Osteocyte (in vitro differentiated cells): ENCODE data around the gene GSE1. TPM values are rescaled to one million over a fixed set of nuclear protein-coding genes. Genes with fewer than 3 reads are reported as not detected.

Experiments
- DNase-seq: peaks from one replicate; pipeline ENCODE4 v3.0.0; 2021; ENCODE audit warnings: mixed read lengths; ENCODE audit not compliant: unreplicated experiment; ENCODE audit errors: extremely low spot score
- H3K27ac Mint-ChIP-seq: one replicate; pipeline ENCODE4 v1.8.0; 2021; ENCODE audit warnings: mild to moderate bottlenecking, mixed read lengths; ENCODE audit not compliant: unreplicated experiment
- H3K27me3 Mint-ChIP-seq: one replicate; pipeline ENCODE4 v1.8.0; 2021; ENCODE audit warnings: mixed read lengths; ENCODE audit not compliant: unreplicated experiment
- H3K36me3 Mint-ChIP-seq: one replicate; pipeline ENCODE4 v1.8.0; 2021; ENCODE audit warnings: mixed read lengths; ENCODE audit not compliant: unreplicated experiment
- H3K4me1 Mint-ChIP-seq: one replicate; pipeline ENCODE4 v1.8.0; 2021; ENCODE audit warnings: mixed read lengths; ENCODE audit not compliant: unreplicated experiment
- H3K4me3 Mint-ChIP-seq: one replicate; pipeline ENCODE4 v1.8.0; 2021; ENCODE audit warnings: mild to moderate bottlenecking, moderate library complexity, mixed read lengths; ENCODE audit not compliant: unreplicated experiment
- H3K9me3 Mint-ChIP-seq: one replicate; pipeline ENCODE4 v1.8.0; 2021; ENCODE audit warnings: mixed read lengths; ENCODE audit not compliant: unreplicated experiment
- CTCF ChIP-seq: fragments of 200-600 bp; sonication (generic); IDR thresholded peaks from 2 replicates; pipeline ENCODE4 v1.5.0; 2021; ENCODE audit warnings: antibody characterized with exemption, mild to moderate bottlenecking, moderate library complexity
- total RNA-seq: library from RNA; stranded (reverse); gene quantifications from 2 replicates; pipeline ENCODE4 v1.2.1, GENCODE V29; 2021

The GSE1 gene
- total RNA-seq, 1 donor from 2014 or later, result 64.1 TPM

- Mint-ChIP-seq H3K4me1 (peaks cover 14% of the 10 kb centered on the region), H3K4me3 (no peak overlapping the region)
- no peak for DNase-seq
Observed at GRCh38 chr16:85690469-85691064, 77.4 kb downstream of the GSE1 start.

GRCh38 chr16:85695196-85696128 is 82.3 kb downstream of the GSE1 start:
- H3K9me3 Mint-ChIP-seq, result no peaks in the 10 kb centered on the region
- H3K4me1 Mint-ChIP-seq, result no peaks in the 10 kb centered on the region
- H3K4me3 Mint-ChIP-seq, result no peak overlapping the region
- no peaks in the 10 kb centered on the region for H3K36me3 Mint-ChIP-seq
- H3K27ac Mint-ChIP-seq, result no peak overlapping the region
- peaks cover 20% of the 10 kb centered on the region for H3K27me3 Mint-ChIP-seq
- no peak for TF ChIP-seq CTCF
- DNase-seq, result no peak

More at GRCh38 chr16:85690469-85691064, 77.4 kb downstream of the GSE1 start:
- Mint-ChIP-seq H3K27me3 (peaks cover 7% of the 10 kb centered on the region), H3K9me3 (no peaks in the 10 kb centered on the region), H3K36me3 (no peaks in the 10 kb centered on the region), H3K27ac (no peak overlapping the region)
- TF ChIP-seq CTCF, result no peak

DNA sequence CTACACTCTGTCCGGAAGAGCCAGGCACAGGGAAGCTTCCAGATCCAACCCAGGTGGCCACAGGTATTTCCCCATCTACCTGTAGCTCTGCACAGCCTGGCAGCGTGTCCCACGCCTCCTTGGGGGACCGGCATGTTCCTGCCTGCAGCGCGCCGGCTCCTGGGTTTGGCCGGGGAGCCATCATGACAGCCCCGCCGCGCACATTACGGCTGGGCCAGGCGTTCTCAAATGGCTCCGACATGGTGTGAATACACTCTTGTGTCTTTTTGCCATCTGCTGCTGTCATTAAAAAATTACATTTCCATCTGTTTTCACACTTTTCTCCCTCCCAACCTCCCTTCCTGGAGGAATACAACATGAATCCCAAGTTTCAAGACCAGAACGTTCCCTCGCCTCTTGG is 83.7 kb downstream of the GSE1 start:
- H3K4me1 Mint-ChIP-seq, result no peaks in the 10 kb centered on the region
- no peaks in the 10 kb centered on the region for H3K36me3 Mint-ChIP-seq
- DNase-seq, result no peak
- no peak overlapping the region for H3K27ac Mint-ChIP-seq
- peaks cover 17% of the 10 kb centered on the region for H3K27me3 Mint-ChIP-seq
- H3K4me3 Mint-ChIP-seq, result no peak overlapping the region
- no peak for TF ChIP-seq CTCF
- no peaks in the 10 kb centered on the region for H3K9me3 Mint-ChIP-seq

DNA sequence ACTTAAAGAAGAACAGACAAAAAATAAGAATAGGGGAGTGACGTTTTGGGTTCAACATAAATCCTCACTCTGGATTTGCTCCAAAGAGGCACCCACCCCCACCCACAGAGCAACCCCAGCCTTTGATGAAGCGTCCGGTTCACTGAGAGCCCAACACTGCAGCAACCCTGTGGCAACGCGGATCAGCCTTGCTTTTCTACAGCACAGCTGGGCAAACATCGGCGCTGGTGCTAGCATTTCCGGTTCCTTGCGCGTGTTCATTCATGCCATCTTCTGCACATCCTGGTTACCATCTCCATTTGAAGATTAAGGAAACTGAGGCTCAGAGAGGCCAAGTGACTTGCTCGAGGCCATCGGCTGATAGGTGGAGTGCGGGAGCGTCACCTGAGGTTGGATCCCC is 84.3 kb downstream of the GSE1 start:
- Mint-ChIP-seq H3K9me3 (no peaks in the 10 kb centered on the region), H3K4me3 (no peak overlapping the region), H3K27me3 (peaks cover 17% of the 10 kb centered on the region), H3K36me3 (no peaks in the 10 kb centered on the region), H3K4me1 (no peaks in the 10 kb centered on the region), H3K27ac (no peak overlapping the region)
- no peak for DNase-seq
- TF ChIP-seq CTCF, result no peak

DNA sequence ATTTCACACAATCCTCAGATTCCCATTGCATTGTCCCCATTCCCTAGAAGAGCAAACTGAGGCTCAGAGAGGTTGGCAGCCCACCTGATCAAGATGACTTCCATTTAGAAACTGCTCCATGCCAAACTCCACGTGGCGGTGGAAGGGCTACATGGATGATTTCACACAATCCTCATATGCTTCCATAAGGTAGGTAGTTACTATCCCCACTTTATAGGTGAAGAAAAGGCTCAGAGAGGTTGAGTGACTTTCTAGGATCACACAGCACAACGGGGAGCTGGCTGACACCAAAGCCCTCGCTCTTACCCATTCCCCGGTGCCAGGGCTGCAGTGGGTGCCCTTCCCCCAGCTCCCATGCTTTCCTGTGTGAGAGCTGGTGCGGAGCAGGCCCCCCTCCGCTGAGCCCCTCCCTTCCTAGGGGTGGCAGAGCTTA is 85.4 kb downstream of the GSE1 start:
- Mint-ChIP-seq H3K27ac (no peak overlapping the region), H3K9me3 (no peaks in the 10 kb centered on the region), H3K36me3 (no peaks in the 10 kb centered on the region), H3K4me1 (no peaks in the 10 kb centered on the region), H3K4me3 (no peak overlapping the region), H3K27me3 (peaks cover 20% of the 10 kb centered on the region)
- TF ChIP-seq CTCF, result no peak
- DNase-seq, result no peak
